Left lung (tissue), 10 donors: ENCODE data around the gene BRSK2. TPM values are rescaled to one million over a fixed set of nuclear protein-coding genes. Genes with fewer than 3 reads are reported as not detected.

ENCODE experiments used
- ATAC-seq: fragments of 200-7000 bp; cut with Tn5 transposase; one replicate; pipeline ENCODE4 v1.9.1; 2020; ENCODE audit warnings: moderate library complexity
- DNase-seq, 4 donors: peaks; one replicate each; pipeline ENCODE4 v3.0.0-alpha.2; 2013 to 2020
- H3K27ac ChIP-seq, 2 donors: fragments of 200-600 bp; sonication (generic) in 1 of 2; one replicate each; pipeline versions ENCODE4 v1.5.0 to v1.8.0; 2020 to 2021
- H3K27me3 ChIP-seq, 2 donors: fragments of 200-600 bp; sonication (generic) in 1 of 2; one replicate each; pipeline versions ENCODE4 v1.5.0 to v1.8.0; 2020 to 2021
- H3K36me3 ChIP-seq, 2 donors: fragments of 200-600 bp; sonication (generic) in 1 of 2; one replicate each; pipeline versions ENCODE4 v1.5.0 to v1.8.0; 2020 to 2021
- H3K4me1 ChIP-seq, 2 donors: fragments of 200-600 bp; one replicate each; pipeline ENCODE4 v1.8.0; 2021
- H3K4me3 ChIP-seq, 2 donors: fragments of 200-600 bp; sonication (generic) in 1 of 2; one replicate each; pipeline versions ENCODE4 v1.5.0 to v1.8.0; 2020 to 2021; ENCODE audit warnings: mild to moderate bottlenecking in 1 of 2
- H3K9me3 ChIP-seq, 2 donors: fragments of 200-600 bp; sonication (generic) in 1 of 2; one replicate each; pipeline versions ENCODE4 v1.5.0 to v1.8.0; 2020 to 2021
- CTCF ChIP-seq, 2 donors: fragments of 200-600 bp; sonication (generic) in 1 of 2; IDR thresholded peaks; one replicate each; pipeline versions ENCODE4 v1.5.0 to v1.8.0; 2021; ENCODE audit warnings: antibody characterized with exemption in 2 of 2
- intact Hi-C, 2 donors: fragments of 100-400 bp; cut with DNase I; formaldehyde crosslinking; loops; one replicate each; pipeline versions ENCODE4 v1.11.2 to v1.14.2; 2022
- polyA plus RNA-seq, 6 donors: library from polyadenylated mRNA; unstranded; fragments of 120-200 nt; gene quantifications; one replicate each; pipeline ENCODE4 v1.2.1, GENCODE V29; 2013; ENCODE audit not compliant: insufficient read length in 6 of 6
- total RNA-seq, 2 donors: library from RNA; stranded (reverse); fragmentation: NEBNext Ultra II Directional; extraction: Animal tissue kit (Norgen Biotek cat#: 25700); gene quantifications; one replicate each; pipeline ENCODE4 v1.2.1, GENCODE V29; 2021
- donor health status: DM: no; HTN: yes; CAD: no.
- donor health status: DM: no; HTN: no; CAD: no.

Gene BRSK2
- total and polyA plus RNA-seq, 8 donors: 0.13 to 1.1 (median 0.69) TPM

- ATAC-seq: no peak
- Histone ChIP-seq H3K4me3 (no peak overlapping the region), H3K27ac (no peak overlapping the region), H3K9me3 (no peaks in the 10 kb centered on the region), H3K36me3 (no peaks in the 10 kb centered on the region), H3K4me1 (no peaks in the 10 kb centered on the region), H3K27me3 (peaks cover 0 to 95% of the 10 kb centered on the region in 2 donors)
- peak in 1 of 4 donors; percentile 73 for DNase-seq
- TF ChIP-seq CTCF (IDR thresholded peaks at IDR 0.05): no peak
- intact Hi-C loops: no loop called here
Measured at GRCh38 chr11:1403721-1404460, 14.2 kb downstream of the BRSK2 start.

- Histone ChIP-seq H3K27ac (no peak overlapping the region), H3K36me3 (no peaks in the 10 kb centered on the region), H3K27me3 (peaks cover 0 to 87% of the 10 kb centered on the region in 2 donors), H3K4me3 (no peak overlapping the region), H3K9me3 (no peaks in the 10 kb centered on the region), H3K4me1 (no peaks in the 10 kb centered on the region)
- no peak for ATAC-seq
- DNase-seq: peak in 1 of 4 donors; percentile 72
- intact Hi-C loops: no loop called here
- no peak for TF ChIP-seq CTCF (IDR thresholded peaks at IDR 0.05)
Measured at GRCh38 chr11:1404461-1405185, 14.9 kb downstream of the BRSK2 start.

- Histone ChIP-seq H3K4me3 (no peak overlapping the region), H3K36me3 (no peaks in the 10 kb centered on the region), H3K4me1 (no peaks in the 10 kb centered on the region), H3K27ac (no peak overlapping the region), H3K9me3 (no peaks in the 10 kb centered on the region), H3K27me3 (peaks cover 0 to 80% of the 10 kb centered on the region in 2 donors)
- DNase-seq (peak in 1 of 4 donors; percentile 69), ATAC-seq (no peak)
- intact Hi-C loops: no loop called here
- TF ChIP-seq CTCF (IDR thresholded peaks at IDR 0.05): no peak
Measured at GRCh38 chr11:1405186-1406020, 15.7 kb downstream of the BRSK2 start.

- ATAC-seq (no peak), DNase-seq (no peak)
- no peaks in the 10 kb centered on the region for H3K36me3 ChIP-seq
- no peaks in the 10 kb centered on the region for H3K4me1 ChIP-seq
- H3K4me3 ChIP-seq: no peak overlapping the region
- H3K27ac ChIP-seq: no peak overlapping the region
- no peak for TF ChIP-seq CTCF (IDR thresholded peaks at IDR 0.05)
- intact Hi-C loops: no loop called here
- peaks cover 0 to 80% of the 10 kb centered on the region in 2 donors for H3K27me3 ChIP-seq
- no peaks in the 10 kb centered on the region for H3K9me3 ChIP-seq
Measured at GRCh38 chr11:1406571-1407485, 17.1 kb downstream of the BRSK2 start.
